Activated T-helper 1 cell treated with Interleukin-2 at 50 U/mL for 16 hours (primary cell): ENCODE data around the gene ANKRD9.
A peak's percentile ranks its signal among the peaks of the same experiment; 100 is the strongest.
"Not testable (repeated sequence)": the region's sequence is repeated elsewhere in the genome, so short reads cannot be mapped to it uniquely, and the experiment has no call there.

ENCODE experiments used
- DNase-seq: peaks from one replicate; pipeline ENCODE4 v3.0.0-alpha.2; 2020; ENCODE audit warnings: low read depth

Gene ANKRD9

GRCh38 chr14:102509746-102510615 is at the start of gene ANKRD9:
Gene ANKRD9 (minus strand): TSS chr14:102509776. CDS start chr14:102507889, 1,887 bp downstream.
- DNase-seq, result peak; percentile 73

GRCh38 chr14:102558556-102558955 is 49.0 kb upstream of the ANKRD9 start:
- DNase-seq, result no peak

GRCh38 chr14:102557434-102558226 is 48.1 kb upstream of the ANKRD9 start:
- DNase-seq, result no peak

- DNase-seq, result no peak
Observed at GRCh38 chr14:102556098-102556677, 46.6 kb upstream of the ANKRD9 start.

- DNase-seq, result peak; percentile 30
Observed at GRCh38 chr14:102554821-102555819, 45.5 kb upstream of the ANKRD9 start.

GRCh38 chr14:102551995-102552705 is 42.6 kb upstream of the ANKRD9 start:
- no peak for DNase-seq

- DNase-seq, result not testable (repeated sequence)
Observed at GRCh38 chr14:102550927-102551401, 41.4 kb upstream of the ANKRD9 start.

- no peak for DNase-seq
Observed at GRCh38 chr14:102548616-102549240, 39.2 kb upstream of the ANKRD9 start.

- DNase-seq, result no peak
Observed at GRCh38 chr14:102545461-102546265, 36.1 kb upstream of the ANKRD9 start.

- no peak for DNase-seq
Observed at GRCh38 chr14:102544747-102545460, 35.3 kb upstream of the ANKRD9 start.

- no peak for DNase-seq
Observed at GRCh38 chr14:102544046-102544746, 34.6 kb upstream of the ANKRD9 start.

- no peak for DNase-seq
Observed at GRCh38 chr14:102541771-102542170, 32.2 kb upstream of the ANKRD9 start.

GRCh38 chr14:102541029-102541491 is 31.5 kb upstream of the ANKRD9 start:
- DNase-seq, result not testable (repeated sequence)

- DNase-seq, result no peak
Observed at GRCh38 chr14:102540315-102541028, 30.9 kb upstream of the ANKRD9 start.

GRCh38 chr14:102539544-102540314 is 30.2 kb upstream of the ANKRD9 start:
- DNase-seq, result no peak
